ENCODE results near the gene ZBTB7A.

The ZBTB7A gene

GRCh38 chr19:4066682-4067395 is at the start of gene ZBTB7A:
TSS of gene ZBTB7A (minus strand) at chr19:4066899. CDS start at chr19:4055232, 11,667 bp downstream.
- no peak for FAIRE-seq

DNA sequence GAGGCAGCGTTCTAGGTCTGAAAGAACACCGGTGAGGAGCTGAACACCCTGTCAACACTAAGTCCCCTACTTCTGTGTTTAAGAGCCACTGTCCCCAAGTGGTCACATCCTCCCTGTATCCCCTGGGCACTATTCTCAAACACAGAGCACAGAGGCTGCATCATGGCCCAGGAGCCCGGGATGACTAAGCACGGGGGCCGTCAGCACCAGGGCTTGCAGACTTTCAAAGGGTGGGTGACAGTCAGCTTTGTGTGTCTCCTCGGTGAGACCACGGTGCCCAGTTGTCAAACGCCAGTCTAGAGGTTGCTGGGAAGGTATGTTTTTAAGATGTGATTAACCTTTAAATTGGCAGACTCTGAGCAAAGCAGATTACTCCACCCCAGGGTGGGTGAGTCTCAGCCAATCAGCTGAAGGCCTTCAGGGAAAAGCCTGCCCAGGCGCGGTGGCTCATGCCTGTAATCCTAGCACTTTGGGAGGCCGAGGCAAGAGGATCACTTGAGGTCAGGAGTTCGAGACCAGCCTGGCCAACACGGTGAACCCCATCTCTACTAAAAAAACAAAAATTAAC is 49.2 kb upstream of the ZBTB7A start:
- FAIRE-seq, result no peak

DNA sequence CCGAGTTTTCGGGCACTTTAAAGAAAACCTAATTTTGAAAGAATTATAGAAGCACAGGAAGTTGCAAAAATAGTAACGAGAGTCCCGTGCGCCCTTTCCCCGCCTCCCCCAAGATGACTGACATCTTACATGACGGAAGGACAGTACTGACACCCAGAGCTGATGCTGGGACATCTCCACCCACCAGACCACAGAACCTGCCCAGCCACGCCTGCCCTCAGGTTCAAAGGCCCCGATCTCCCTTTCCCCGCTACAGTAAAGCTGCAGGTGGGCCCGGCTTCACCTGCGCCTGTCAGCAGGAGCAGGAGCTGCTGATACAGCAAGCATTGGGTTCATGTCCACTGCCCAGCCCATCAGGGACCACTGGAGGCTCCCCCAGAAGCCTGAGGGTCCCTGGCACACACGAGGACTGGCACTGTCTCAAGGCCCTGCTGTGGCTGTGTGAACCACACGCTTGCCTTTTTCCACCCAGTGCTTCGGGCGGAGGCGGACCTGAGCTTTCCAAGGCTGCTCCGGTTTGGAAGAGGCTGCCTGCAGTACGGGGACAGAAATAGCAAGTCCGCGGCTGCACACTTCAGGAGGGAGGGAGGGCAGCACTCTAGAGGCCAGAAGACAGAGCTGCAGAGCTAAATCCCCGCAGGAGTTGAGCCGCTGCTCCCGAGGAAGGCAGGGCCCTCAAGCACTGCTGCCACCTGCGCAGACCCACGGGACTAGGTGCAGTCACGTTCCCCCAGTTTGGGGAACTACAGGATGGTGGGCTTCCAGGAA is 48.5 kb upstream of the ZBTB7A start:
- FAIRE-seq, result no peak

DNA sequence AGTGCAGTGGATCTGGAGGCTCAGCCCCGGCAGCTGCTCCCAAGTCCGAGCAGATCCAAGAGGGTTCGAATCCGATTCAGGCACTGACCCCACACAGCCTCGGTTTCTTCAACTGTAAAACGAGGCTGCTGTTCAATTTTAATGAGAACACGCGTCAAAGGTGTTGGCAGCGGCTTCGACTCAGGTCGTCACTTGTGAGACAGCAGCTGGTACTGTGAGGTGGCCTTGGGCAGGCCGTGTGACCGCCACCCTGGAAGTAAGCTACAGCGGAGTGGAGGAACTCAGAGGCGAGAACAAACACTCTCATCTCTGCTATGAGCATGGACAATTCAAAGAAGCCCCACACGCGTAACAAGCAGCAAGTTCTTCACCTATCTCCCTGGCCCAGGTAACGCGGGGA is 47.5 kb upstream of the ZBTB7A start:
- no peak for FAIRE-seq

DNA sequence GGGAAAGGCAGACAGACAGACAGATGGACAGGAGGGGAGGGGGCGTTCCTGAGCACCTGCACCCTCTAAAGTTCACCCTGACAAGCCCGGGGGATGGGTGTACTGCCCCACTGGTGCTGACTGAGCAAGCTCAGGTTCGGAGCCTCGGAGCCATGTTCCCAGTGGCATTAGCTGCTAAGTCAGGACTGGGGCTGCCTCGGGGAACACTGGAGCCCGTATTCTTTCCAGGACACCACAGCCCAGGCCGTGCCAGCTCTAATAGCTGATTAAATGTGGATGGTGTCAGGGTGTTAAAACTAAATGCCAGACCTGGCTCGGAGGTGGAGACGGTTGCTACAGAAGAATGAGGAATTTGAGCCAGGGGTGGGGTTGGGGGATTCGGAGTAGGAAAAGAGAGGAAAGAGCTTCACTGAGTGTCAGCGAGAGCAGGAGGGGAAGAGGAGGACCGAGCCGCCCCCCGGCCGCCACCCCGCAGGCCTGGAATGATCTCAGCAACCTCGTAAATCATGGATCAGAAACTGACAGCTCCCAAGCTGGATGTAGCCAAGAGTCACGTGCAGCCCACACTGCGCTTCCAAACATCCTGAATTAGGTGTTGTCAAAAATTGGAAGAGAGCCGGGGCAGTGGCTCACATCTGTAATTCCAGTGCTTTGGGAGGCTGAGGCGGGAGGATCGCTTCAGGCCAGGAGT is 46.8 kb upstream of the ZBTB7A start:
- FAIRE-seq, result no peak

DNA sequence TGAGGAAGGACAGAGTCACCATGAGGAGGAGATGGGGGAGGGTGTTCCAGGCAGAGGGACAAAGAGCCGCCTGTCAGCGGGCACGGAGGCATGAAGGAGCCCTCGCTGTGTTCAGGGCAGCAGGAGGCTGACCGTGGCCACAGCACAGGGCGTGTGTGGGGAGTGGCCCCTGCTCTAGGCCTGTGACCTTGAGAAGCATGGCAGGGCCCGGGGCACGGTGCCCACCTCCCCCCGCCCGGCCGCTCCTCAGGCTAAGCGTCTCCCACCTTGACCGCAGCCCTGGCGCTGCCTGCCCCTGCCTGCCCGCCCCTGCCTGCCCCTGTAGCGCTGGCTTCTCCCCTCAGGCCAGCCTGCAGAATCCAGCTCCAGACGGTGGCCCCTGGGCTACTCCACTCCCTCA is 45.7 kb upstream of the ZBTB7A start:
- FAIRE-seq, result no peak

DNA sequence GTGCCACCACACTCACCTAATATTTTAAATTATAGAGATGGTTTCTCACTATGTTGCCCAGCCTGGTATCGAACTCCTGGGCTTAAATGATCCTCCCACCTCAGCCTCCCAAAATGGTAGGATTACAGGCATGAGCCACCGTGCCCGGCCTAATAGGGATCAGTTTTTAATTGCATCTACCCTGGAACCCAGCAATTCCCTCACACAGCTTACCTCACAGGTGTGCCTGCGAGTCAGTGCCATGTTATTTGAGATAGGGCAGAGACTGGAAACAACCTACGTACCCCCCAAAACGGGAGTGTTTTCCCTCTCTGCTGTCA is 42.9 kb upstream of the ZBTB7A start:
- FAIRE-seq, result no peak

DNA sequence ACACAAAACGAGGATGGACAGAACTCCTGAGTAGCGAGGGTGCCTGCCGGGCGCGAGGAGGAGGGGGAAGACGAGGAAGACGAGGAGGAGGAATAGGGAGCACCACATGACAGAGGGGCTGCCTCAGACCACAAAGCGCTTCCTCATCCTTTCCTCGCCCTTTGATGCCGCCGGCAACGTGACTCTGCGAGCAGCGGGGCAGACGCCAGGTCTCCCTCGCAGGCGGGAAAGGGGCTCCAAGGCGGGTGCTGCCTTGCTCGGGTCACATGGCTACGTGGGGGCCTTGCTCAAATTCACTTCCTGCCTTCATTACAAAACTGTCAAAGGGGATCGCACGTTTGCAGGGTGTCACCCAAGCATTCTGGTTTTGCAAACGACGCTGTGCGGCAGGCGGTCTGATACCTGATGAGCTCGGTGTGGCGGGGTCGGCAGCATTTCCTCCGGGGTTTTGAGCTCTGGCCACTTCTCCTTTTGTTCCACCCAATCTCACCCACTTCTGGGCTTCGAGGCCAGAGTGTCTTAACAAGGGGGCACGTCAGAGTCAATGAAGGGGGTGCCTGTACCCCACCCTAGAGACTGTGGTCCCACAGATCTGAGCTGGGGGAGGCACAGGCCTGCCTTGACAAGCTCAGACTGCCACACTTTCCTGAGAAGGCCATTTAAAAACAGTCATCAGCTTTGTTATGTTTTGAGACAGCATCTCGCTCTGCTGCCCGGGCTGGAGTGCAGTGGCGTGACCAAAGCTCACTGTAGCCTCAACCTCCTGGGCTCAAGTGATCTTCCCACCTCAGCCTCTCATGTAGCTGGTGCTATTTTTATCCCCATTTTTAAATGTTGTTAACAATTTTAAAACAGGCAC is 42.3 kb upstream of the ZBTB7A start:
- no peak for FAIRE-seq

GRCh38 chr19:4103080-4103433 is 36.4 kb upstream of the ZBTB7A start:
- no peak for FAIRE-seq

- no peak for FAIRE-seq
These were observed 35.8 kb upstream of the ZBTB7A start for GRCh38 chr19:4102339-4103079.

- FAIRE-seq, result no peak
These were observed 34.7 kb upstream of the ZBTB7A start for GRCh38 chr19:4101496-4101770.

GRCh38 chr19:4100647-4101495 is 34.2 kb upstream of the ZBTB7A start:
- no peak for FAIRE-seq

DNA sequence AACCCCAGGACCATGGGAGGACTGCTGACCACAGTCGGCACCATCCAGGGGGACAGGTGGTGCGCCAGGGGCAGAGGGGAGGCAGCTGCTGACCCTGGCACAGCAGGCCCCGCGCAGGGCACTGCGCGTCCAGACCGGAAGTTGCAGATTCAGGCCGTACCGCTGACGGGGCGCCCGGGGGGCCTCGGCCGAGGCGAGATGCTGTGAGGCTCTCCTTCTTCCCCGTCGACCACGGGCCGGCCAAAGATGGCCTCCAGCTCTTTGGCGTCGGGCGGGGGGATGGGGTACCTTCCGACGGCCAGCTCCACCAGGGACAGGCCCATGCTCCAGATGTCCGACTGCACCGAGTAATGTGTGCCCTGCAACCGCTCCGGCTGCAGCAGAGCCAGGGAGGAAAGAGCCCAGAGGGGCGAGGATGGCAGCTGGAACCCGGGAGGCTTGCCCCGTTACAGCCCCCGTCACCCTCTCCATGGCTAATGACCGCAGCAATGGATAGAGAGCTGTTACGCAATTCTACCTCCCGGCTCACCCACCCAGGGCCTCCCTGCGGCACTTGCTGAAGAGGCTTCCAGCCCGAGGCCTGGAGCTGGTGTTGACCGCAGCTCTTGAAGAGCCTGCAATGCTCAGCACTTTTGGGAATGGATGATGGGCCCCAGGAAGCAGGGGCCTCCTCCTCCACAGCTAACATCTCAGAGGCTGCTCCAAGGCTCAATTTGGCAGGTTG is 32.5 kb upstream of the ZBTB7A start:
- FAIRE-seq, result no peak

DNA sequence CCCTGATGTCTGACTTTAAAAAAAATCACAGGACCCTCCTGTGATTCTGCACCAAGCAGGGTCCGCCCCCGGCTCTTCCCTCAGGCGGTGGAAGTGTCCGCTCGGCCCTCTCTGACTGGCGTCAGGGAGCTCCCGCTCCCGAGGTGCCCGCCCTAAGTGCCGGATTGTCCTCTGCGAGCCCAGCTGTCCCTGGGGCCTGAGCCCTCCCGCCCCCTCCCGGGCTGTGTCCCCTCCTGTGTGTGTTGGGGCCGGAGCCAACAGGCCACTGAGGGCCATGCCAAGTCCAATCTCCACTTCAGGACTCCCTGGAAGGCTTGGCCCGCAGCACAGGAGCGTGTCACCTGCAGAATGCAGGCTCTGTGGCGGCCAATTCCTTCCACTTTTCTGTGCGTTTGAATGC is 31.8 kb upstream of the ZBTB7A start:
- FAIRE-seq, result no peak

- FAIRE-seq, result no peak
These were observed 30.8 kb upstream of the ZBTB7A start for GRCh38 chr19:4097501-4097900.

DNA sequence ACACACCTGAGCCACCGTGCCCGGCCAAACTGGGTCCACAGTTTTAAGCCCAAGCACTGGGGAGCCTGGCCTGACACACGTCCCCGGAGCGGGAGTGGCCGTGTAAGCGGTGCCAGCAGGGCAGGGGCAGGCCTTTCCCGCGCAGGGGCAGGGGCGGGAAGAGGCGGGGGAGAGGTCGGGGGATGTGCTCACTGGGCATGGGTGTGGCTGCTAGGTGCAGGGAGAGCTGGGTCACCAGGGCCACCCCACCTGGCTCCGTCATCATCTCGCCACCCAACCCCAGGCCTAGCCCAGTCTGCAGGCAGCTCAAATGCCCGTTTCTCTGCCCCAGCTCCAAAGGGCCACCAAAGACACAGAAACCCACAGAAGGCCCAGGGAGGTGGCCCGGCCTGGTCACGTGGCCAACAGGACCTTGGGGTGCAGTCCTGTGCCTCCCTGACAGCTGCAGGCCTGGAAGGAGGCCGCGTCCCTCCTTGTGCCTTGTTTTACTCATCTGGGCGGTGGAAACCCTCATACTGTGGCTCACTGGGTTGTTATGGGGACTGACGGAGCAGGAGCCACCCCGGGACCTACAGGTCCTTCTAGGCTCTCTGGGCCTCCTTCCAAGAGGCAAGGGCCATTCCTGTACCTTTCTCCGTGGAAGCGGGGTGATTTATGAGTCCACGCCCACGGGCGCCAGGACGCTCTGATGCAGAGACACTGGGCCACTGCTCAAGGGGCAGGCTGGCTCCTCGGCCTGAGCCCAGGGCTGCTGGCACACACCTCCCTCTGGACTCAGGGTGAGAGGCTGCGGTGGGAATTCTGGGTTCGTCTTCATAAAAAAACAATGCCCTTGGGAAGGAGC is 29.6 kb upstream of the ZBTB7A start:
- FAIRE-seq, result no peak

GRCh38 chr19:4095488-4095844 is 28.8 kb upstream of the ZBTB7A start:
- FAIRE-seq, result no peak

- FAIRE-seq, result no peak
These were observed 28.2 kb upstream of the ZBTB7A start for GRCh38 chr19:4094761-4095487.

GRCh38 chr19:4094291-4094690 is 27.6 kb upstream of the ZBTB7A start:
- FAIRE-seq, result no peak
